Prostate gland (tissue), 2 donors: ENCODE measurements around the gene RPS25.

Source experiments
- POLR2A ChIP-seq: fragments of 450-650 bp; IDR thresholded peaks from one replicate; pipeline ENCODE4 v1.6.1; 2016; ENCODE audit warnings: antibody characterized with exemption, mild to moderate bottlenecking
- TF ChIP-seq, protein P1 (sequence below), 4 experiments: fragments of 200-600 bp in 2 of 4; fragments of 450-650 bp in 2 of 4; sonication (generic) in 2 of 4; IDR thresholded peaks; 1 replicate in 3 of 4; 2 replicates in 1 of 4; pipeline ENCODE4 v1.5.1; 2016 to 2019; ENCODE audit warnings: antibody characterized with exemption in 4 of 4, mild to moderate bottlenecking in 2 of 4, moderate library complexity in 2 of 4

- peak; percentile 59 for TF ChIP-seq POLR2A
- TF ChIP-seq, protein P1, sequence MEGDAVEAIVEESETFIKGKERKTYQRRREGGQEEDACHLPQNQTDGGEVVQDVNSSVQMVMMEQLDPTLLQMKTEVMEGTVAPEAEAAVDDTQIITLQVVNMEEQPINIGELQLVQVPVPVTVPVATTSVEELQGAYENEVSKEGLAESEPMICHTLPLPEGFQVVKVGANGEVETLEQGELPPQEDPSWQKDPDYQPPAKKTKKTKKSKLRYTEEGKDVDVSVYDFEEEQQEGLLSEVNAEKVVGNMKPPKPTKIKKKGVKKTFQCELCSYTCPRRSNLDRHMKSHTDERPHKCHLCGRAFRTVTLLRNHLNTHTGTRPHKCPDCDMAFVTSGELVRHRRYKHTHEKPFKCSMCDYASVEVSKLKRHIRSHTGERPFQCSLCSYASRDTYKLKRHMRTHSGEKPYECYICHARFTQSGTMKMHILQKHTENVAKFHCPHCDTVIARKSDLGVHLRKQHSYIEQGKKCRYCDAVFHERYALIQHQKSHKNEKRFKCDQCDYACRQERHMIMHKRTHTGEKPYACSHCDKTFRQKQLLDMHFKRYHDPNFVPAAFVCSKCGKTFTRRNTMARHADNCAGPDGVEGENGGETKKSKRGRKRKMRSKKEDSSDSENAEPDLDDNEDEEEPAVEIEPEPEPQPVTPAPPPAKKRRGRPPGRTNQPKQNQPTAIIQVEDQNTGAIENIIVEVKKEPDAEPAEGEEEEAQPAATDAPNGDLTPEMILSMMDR (IDR thresholded peaks at IDR 0.05): peak in 3 of 4 experiments; percentile 9 to 40 (median 21)
These were observed 39.0 kb upstream of the RPS25 start, which contains the start of gene HYOU1 for GRCh38 chr11:119057000-119057769.
